ENCODE data around the gene DNAH8. TPM values are rescaled to one million over a fixed set of nuclear protein-coding genes. Genes with fewer than 3 reads are reported as not detected.

DNAH8 gene
- total RNA-seq, 1 experiment from 2014 or later = not detected

DNA sequence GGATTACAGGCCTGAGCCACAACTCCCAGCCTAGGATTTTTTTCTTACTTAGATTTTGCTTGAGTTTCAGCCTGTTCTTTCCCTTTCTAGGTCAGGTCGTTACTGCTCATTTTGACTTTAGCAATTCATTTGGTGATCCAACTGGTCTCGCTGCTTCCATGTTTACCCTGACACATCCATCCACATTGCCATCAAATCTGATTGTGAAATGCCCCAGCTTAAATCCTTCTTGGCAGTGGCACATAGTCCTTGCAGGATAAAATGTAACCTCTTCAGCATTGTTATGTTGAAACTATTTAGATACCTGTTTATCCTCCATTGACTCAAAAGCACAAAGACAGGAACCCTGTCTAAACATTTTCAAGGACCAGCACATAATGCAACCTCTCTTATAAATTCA, 77.2 kb downstream of the DNAH8 start:
- ATAC-seq = no peak
- TF ChIP-seq REST (IDR thresholded peaks at IDR 0.05; ENCODE audit: insufficient read depth in 1 of 2, low read depth in 2 of 2, low read length in 1 of 2) (no peak), POLR2AphosphoS5 (IDR thresholded peaks at IDR 0.05; ENCODE audit: low read depth, low read length) (no peak), TCF7L2 (IDR thresholded peaks at IDR 0.05; ENCODE audit: low read depth, low read length) (no peak), CTCF (IDR thresholded peaks at IDR 0.05) (no peak), SIN3A (IDR thresholded peaks at IDR 0.05; ENCODE audit: borderline replicate concordance, insufficient read depth, low read depth, low read length) (no peak)
- peaks cover 19% of the 10 kb centered on the region for H3K27me3 ChIP-seq (ENCODE audit: control insufficient read depth, insufficient read depth, low read length)
- CTCF ChIA-PET = no interaction called here
- H3K9me3 ChIP-seq (ENCODE audit: control insufficient read depth, insufficient read depth, low read depth, low read length) = no peaks in the 10 kb centered on the region
- in situ Hi-C loops (cut with HindIII; ENCODE audit: low pct_unique_long_range_greater_than_20kb, low sequenced_read_pairs) (no loop called here), intact Hi-C loops (cut with micrococcal nuclease; ENCODE audit: unreplicated experiment) (no loop called here)
- H3K4me3 ChIP-seq (ENCODE audit: low read depth in 2 of 2, low read length in 2 of 2) = no peak overlapping the region
- DNase-seq (ENCODE audit: low read depth, low spot score) = no peak
- no peaks in the 10 kb centered on the region for H3K36me3 ChIP-seq (ENCODE audit: control insufficient read depth, insufficient read depth, low read length)
- no TSS peak for BruUV-seq (replicated peaks)
- no peak overlapping the region for H3K27ac ChIP-seq (ENCODE audit: low read length)
- POLR2A ChIA-PET = no interaction called here
- no peaks in the 10 kb centered on the region for H3K4me1 ChIP-seq (ENCODE audit: control insufficient read depth, insufficient read depth, low read length)

GRCh38 chr6:38794682-38795081, 79.6 kb downstream of the DNAH8 start:
- Histone ChIP-seq H3K4me1 (ENCODE audit: control insufficient read depth, insufficient read depth, low read length) (no peaks in the 10 kb centered on the region), H3K4me3 (ENCODE audit: low read depth in 2 of 2, low read length in 2 of 2) (no peak overlapping the region), H3K9me3 (ENCODE audit: control insufficient read depth, insufficient read depth, low read depth, low read length) (no peaks in the 10 kb centered on the region), H3K27me3 (ENCODE audit: control insufficient read depth, insufficient read depth, low read length) (peaks cover 12% of the 10 kb centered on the region), H3K27ac (ENCODE audit: low read length) (no peak overlapping the region), H3K36me3 (ENCODE audit: control insufficient read depth, insufficient read depth, low read length) (no peaks in the 10 kb centered on the region)
- no peak for DNase-seq (ENCODE audit: low read depth, low spot score)
- intact Hi-C loops (cut with micrococcal nuclease; ENCODE audit: unreplicated experiment) (no loop called here), in situ Hi-C loops (cut with HindIII; ENCODE audit: low pct_unique_long_range_greater_than_20kb, low sequenced_read_pairs) (no loop called here)
- no peak for ATAC-seq
- BruUV-seq (replicated peaks) = no TSS peak
- POLR2A ChIA-PET = interaction anchor here (0.6 kb wide), 1 partner anchor 266 kb away, joined by 3 read pairs; no protein-coding TSS in a partner anchor
- TF ChIP-seq TCF7L2 (IDR thresholded peaks at IDR 0.05; ENCODE audit: low read depth, low read length) (no peak), POLR2AphosphoS5 (IDR thresholded peaks at IDR 0.05; ENCODE audit: low read depth, low read length) (no peak), REST (IDR thresholded peaks at IDR 0.05; ENCODE audit: insufficient read depth in 1 of 2, low read depth in 2 of 2, low read length in 1 of 2) (no peak), SIN3A (IDR thresholded peaks at IDR 0.05; ENCODE audit: borderline replicate concordance, insufficient read depth, low read depth, low read length) (no peak), CTCF (IDR thresholded peaks at IDR 0.05) (no peak)
- CTCF ChIA-PET = no interaction called here

Measured in Panc1 (cell line).